ENCODE measurements around the gene CD83. TPM values are rescaled to one million over a fixed set of nuclear protein-coding genes. Genes with fewer than 3 reads are reported as not detected.

CD83 gene
- total and polyA plus RNA-seq, 9 of the 15 experiments (the other 6 are each of a cell fraction or from before 2014, with no cell fraction given), result 2.5 to 4.1 (median 3.4) TPM

DNA sequence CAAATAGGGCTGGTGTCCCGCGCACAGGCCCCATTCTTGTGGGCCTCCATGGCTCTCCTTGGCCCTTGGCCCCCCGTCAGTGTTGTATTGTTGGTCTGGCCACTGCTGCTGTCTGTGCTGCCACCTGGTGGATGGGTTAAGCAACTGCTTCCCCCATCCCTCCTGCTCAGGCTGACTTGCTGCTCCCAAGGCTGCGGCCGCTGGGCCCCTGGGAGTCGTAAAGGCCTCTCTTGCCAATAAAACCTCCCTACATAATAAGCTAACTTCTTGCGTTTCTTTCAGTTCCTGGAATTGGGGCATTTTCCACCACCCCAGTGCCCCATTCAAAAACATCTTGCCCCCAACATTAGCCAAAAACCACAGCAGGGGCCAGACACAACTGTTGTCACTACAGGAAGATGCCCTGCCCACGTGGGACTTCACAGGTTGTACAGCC, 27.1 kb downstream of the CD83 start (continued):
- TF ChIP-seq CEBPB (tag; IDR thresholded peaks at IDR 0.05) (no peak), SAFB (IDR thresholded peaks at IDR 0.05; ENCODE audit: borderline replicate concordance, low read depth, low read length) (no peak), JUND (IDR thresholded peaks at IDR 0.05; ENCODE audit: borderline replicate concordance, low read depth, low read length) (0 out of 2 replicates have a peak, but pooled peaks have one; percentile 27), JUND (tag; IDR thresholded peaks at IDR 0.05; ENCODE audit: borderline replicate concordance, low read depth, low read length) (no peak; the same call in 2 of the 3 replicates), NRF1 (conservative IDR thresholded peaks at IDR 0.05 in 1 of 2, IDR thresholded peaks at IDR 0.05 in 1 of 2) (0 out of 4 replicates have a peak, but pooled peaks have one; percentile 10 to 13), CC2D1A (IDR thresholded peaks at IDR 0.05) (peak; percentile 86), PHB2 (IDR thresholded peaks at IDR 0.05; ENCODE audit: low read depth) (no peak), HCFC1 (IDR thresholded peaks at IDR 0.05; ENCODE audit: low read depth, low read length) (no peak), CREM (IDR thresholded peaks at IDR 0.05; ENCODE audit: low read depth) (peak; percentile 58), YY1 (IDR thresholded peaks at IDR 0.05; ENCODE audit: borderline replicate concordance in 1 of 3, control insufficient read depth in 1 of 3, extremely low read depth in 1 of 3, insufficient read depth in 3 of 3, insufficient read length in 1 of 3, insufficient replicate concordance in 2 of 3, low read depth in 1 of 3, low read length in 2 of 3) (peak in 2 of 3 experiments; percentile 39 to 43), ZNF696 (CRISPR knock-in tag; conservative IDR thresholded peaks at IDR 0.05) (no peak), SOX6 (IDR thresholded peaks at IDR 0.05) (peak; percentile 46; the same call in 1 of the 2 replicates), LARP7 (IDR thresholded peaks at IDR 0.05) (no peak), SMAD3 (CRISPR knock-in tag; conservative IDR thresholded peaks at IDR 0.05) (peak; percentile 51; the same call in 1 of the 2 replicates)
- TF ChIP-seq, protein P1, sequence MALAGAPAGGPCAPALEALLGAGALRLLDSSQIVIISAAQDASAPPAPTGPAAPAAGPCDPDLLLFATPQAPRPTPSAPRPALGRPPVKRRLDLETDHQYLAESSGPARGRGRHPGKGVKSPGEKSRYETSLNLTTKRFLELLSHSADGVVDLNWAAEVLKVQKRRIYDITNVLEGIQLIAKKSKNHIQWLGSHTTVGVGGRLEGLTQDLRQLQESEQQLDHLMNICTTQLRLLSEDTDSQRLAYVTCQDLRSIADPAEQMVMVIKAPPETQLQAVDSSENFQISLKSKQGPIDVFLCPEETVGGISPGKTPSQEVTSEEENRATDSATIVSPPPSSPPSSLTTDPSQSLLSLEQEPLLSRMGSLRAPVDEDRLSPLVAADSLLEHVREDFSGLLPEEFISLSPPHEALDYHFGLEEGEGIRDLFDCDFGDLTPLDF (CRISPR knock-in tag; IDR thresholded peaks at IDR 0.05), result 0 out of 2 replicates have a peak, but pooled peaks have one; percentile 30
- TF ChIP-seq, protein P2, sequence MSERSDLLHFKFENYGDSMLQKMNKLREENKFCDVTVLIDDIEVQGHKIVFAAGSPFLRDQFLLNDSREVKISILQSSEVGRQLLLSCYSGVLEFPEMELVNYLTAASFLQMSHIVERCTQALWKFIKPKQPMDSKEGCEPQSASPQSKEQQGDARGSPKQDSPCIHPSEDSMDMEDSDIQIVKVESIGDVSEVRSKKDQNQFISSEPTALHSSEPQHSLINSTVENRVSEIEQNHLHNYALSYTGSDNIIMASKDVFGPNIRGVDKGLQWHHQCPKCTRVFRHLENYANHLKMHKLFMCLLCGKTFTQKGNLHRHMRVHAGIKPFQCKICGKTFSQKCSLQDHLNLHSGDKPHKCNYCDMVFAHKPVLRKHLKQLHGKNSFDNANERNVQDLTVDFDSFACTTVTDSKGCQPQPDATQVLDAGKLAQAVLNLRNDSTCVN (CRISPR knock-in tag; IDR thresholded peaks at IDR 0.05), result no peak
- TF ChIP-seq, protein P3, sequence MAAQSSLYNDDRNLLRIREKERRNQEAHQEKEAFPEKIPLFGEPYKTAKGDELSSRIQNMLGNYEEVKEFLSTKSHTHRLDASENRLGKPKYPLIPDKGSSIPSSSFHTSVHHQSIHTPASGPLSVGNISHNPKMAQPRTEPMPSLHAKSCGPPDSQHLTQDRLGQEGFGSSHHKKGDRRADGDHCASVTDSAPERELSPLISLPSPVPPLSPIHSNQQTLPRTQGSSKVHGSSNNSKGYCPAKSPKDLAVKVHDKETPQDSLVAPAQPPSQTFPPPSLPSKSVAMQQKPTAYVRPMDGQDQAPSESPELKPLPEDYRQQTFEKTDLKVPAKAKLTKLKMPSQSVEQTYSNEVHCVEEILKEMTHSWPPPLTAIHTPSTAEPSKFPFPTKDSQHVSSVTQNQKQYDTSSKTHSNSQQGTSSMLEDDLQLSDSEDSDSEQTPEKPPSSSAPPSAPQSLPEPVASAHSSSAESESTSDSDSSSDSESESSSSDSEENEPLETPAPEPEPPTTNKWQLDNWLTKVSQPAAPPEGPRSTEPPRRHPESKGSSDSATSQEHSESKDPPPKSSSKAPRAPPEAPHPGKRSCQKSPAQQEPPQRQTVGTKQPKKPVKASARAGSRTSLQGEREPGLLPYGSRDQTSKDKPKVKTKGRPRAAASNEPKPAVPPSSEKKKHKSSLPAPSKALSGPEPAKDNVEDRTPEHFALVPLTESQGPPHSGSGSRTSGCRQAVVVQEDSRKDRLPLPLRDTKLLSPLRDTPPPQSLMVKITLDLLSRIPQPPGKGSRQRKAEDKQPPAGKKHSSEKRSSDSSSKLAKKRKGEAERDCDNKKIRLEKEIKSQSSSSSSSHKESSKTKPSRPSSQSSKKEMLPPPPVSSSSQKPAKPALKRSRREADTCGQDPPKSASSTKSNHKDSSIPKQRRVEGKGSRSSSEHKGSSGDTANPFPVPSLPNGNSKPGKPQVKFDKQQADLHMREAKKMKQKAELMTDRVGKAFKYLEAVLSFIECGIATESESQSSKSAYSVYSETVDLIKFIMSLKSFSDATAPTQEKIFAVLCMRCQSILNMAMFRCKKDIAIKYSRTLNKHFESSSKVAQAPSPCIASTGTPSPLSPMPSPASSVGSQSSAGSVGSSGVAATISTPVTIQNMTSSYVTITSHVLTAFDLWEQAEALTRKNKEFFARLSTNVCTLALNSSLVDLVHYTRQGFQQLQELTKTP (IDR thresholded peaks at IDR 0.05; ENCODE audit: low read depth in 1 of 2, partially characterized antibody in 2 of 2), result peak in 1 of 2 experiments; percentile 19
- TF ChIP-seq, protein P4, sequence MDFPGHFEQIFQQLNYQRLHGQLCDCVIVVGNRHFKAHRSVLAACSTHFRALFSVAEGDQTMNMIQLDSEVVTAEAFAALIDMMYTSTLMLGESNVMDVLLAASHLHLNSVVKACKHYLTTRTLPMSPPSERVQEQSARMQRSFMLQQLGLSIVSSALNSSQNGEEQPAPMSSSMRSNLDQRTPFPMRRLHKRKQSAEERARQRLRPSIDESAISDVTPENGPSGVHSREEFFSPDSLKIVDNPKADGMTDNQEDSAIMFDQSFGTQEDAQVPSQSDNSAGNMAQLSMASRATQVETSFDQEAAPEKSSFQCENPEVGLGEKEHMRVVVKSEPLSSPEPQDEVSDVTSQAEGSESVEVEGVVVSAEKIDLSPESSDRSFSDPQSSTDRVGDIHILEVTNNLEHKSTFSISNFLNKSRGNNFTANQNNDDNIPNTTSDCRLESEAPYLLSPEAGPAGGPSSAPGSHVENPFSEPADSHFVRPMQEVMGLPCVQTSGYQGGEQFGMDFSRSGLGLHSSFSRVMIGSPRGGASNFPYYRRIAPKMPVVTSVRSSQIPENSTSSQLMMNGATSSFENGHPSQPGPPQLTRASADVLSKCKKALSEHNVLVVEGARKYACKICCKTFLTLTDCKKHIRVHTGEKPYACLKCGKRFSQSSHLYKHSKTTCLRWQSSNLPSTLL (IDR thresholded peaks at IDR 0.05), result no peak
- TF ChIP-seq, protein P5, sequence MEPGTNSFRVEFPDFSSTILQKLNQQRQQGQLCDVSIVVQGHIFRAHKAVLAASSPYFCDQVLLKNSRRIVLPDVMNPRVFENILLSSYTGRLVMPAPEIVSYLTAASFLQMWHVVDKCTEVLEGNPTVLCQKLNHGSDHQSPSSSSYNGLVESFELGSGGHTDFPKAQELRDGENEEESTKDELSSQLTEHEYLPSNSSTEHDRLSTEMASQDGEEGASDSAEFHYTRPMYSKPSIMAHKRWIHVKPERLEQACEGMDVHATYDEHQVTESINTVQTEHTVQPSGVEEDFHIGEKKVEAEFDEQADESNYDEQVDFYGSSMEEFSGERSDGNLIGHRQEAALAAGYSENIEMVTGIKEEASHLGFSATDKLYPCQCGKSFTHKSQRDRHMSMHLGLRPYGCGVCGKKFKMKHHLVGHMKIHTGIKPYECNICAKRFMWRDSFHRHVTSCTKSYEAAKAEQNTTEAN (CRISPR knock-in tag; IDR thresholded peaks at IDR 0.05), result no peak

Data from K562 (cell line).